K562 (cell line): Measurements from ENCODE around the gene THSD8. TPM values are rescaled to one million over a fixed set of nuclear protein-coding genes. Genes with fewer than 3 reads are reported as not detected.

Experiments
- ARNT ChIP-seq, 2 experiments: fragments of 450-650 bp; IDR thresholded peaks; 2 replicates each; pipeline ENCODE4 v1.6.1; 2016; ENCODE audit warnings: mild to moderate bottlenecking in 1 of 2
- HDAC2 ChIP-seq: fragments of 450-650 bp; IDR thresholded peaks from 2 replicates; pipeline ENCODE4 v1.6.1; 2016; ENCODE audit warnings: mild to moderate bottlenecking
- HSF4 ChIP-seq: fragments of 250-450 bp; sonication (Bioruptor Pico); IDR thresholded peaks from 2 replicates; pipeline ENCODE4 v2.1.2; 2022; ENCODE audit warnings: mild to moderate bottlenecking, moderate library complexity, borderline replicate concordance
- MAFG ChIP-seq: fragments of 450-650 bp; conservative IDR thresholded peaks from 2 replicates; pipeline ENCODE4 v1.6.1; 2016; ENCODE audit warnings: missing genetic modification characterization, missing compliant biosample characterization
- NFYB ChIP-seq: IDR thresholded peaks from 2 replicates; pipeline ENCODE4 v1.6.1; 2011; ENCODE audit warnings: mild to moderate bottlenecking, moderate library complexity; ENCODE audit not compliant: insufficient read length; ENCODE audit errors: extremely low read depth
- RUNX1 ChIP-seq: sonication (generic); IDR thresholded peaks from 2 replicates; pipeline ENCODE4 v1.6.1; 2016; ENCODE audit warnings: antibody characterized with exemption, low read depth
- ZNF507 ChIP-seq: conservative IDR thresholded peaks from 2 replicates; pipeline ENCODE4 v1.6.1; 2017; ENCODE audit warnings: missing genetic modification characterization, missing compliant biosample characterization
- ZNF766 ChIP-seq: fragments of 200-800 bp; sonication (Bioruptor generic); conservative IDR thresholded peaks from 2 replicates; pipeline ENCODE4 v1.6.1; 2016; ENCODE audit warnings: missing genetic modification characterization, missing compliant biosample characterization
- polyA plus RNA-seq, 8 experiments: library from polyadenylated mRNA; depleted of rRNA in 4 of 8; stranded (reverse) in 5 of 8; unstranded in 3 of 8; fragments of >200 nt; fragmentation: Nextera tagmentation in 2 of 8; fragmentation: Illumina TruSeq in 1 of 8; extraction: Ambion mirVana in 2 of 8; extraction: Trizol in 1 of 8; gene quantifications; 2 replicates each; pipeline versions ENCODE4 v1.2.1 to v1.2.3, GENCODE V29; 2011 to 2014; ENCODE audit warnings: inconsistent platforms in 1 of 8, missing spikeins in 1 of 8
- total RNA-seq, 7 experiments: library from RNA; depleted of rRNA in 6 of 7; stranded (reverse); fragments of >200 nt in 6 of 7; fragmentation: Illumina TruSeq in 2 of 7; extraction: Trizol in 2 of 7; gene quantifications; 2 replicates each; pipeline versions ENCODE4 v1.2.1 to v1.2.3, GENCODE V29; 2011 to 2021; ENCODE audit warnings: low replicate concordance in 1 of 7
- TF ChIP-seq, protein P1 (sequence below): sonication (generic); formaldehyde crosslinking; IDR thresholded peaks from 2 replicates; pipeline ENCODE4 v1.8.0; 2022; ENCODE audit warnings: mild to moderate bottlenecking, missing genetic modification reagents
- TF ChIP-seq, protein P2 (sequence below), 2 experiments: fragments of 450-650 bp; IDR thresholded peaks; 2 replicates each; pipeline ENCODE4 v1.6.1; 2016; ENCODE audit warnings: mild to moderate bottlenecking in 2 of 2, borderline replicate concordance in 1 of 2, low read depth in 1 of 2, moderate library complexity in 1 of 2

Gene THSD8
- total and polyA plus RNA-seq, 9 of the 15 experiments (the other 6 are each of a cell fraction or from before 2014, with no cell fraction given), result 8.4 to 42.4 (median 19.9) TPM; not detected in 2

GRCh38 chr19:12796146-12797071 lies 5.5 kb upstream of the THSD8 start (continued):
- TF ChIP-seq ARNT (IDR thresholded peaks at IDR 0.05), result 0 out of 4 replicates have a peak, but pooled peaks of 1 of the 2 experiments have one; percentile 45
- TF ChIP-seq, protein P1, sequence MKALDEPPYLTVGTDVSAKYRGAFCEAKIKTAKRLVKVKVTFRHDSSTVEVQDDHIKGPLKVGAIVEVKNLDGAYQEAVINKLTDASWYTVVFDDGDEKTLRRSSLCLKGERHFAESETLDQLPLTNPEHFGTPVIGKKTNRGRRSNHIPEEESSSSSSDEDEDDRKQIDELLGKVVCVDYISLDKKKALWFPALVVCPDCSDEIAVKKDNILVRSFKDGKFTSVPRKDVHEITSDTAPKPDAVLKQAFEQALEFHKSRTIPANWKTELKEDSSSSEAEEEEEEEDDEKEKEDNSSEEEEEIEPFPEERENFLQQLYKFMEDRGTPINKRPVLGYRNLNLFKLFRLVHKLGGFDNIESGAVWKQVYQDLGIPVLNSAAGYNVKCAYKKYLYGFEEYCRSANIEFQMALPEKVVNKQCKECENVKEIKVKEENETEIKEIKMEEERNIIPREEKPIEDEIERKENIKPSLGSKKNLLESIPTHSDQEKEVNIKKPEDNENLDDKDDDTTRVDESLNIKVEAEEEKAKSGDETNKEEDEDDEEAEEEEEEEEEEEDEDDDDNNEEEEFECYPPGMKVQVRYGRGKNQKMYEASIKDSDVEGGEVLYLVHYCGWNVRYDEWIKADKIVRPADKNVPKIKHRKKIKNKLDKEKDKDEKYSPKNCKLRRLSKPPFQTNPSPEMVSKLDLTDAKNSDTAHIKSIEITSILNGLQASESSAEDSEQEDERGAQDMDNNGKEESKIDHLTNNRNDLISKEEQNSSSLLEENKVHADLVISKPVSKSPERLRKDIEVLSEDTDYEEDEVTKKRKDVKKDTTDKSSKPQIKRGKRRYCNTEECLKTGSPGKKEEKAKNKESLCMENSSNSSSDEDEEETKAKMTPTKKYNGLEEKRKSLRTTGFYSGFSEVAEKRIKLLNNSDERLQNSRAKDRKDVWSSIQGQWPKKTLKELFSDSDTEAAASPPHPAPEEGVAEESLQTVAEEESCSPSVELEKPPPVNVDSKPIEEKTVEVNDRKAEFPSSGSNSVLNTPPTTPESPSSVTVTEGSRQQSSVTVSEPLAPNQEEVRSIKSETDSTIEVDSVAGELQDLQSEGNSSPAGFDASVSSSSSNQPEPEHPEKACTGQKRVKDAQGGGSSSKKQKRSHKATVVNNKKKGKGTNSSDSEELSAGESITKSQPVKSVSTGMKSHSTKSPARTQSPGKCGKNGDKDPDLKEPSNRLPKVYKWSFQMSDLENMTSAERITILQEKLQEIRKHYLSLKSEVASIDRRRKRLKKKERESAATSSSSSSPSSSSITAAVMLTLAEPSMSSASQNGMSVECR (CRISPR knock-in tag), result peak; percentile 78; the same call in 1 of the 2 replicates
- TF ChIP-seq HSF4 (CRISPR knock-in tag), result no peak
- no peak for TF ChIP-seq NFYB
- no peak; the same call in 1 of the 2 replicates for TF ChIP-seq ZNF766 (CRISPR knock-in tag)
- no peak for TF ChIP-seq ZNF507 (tag)
- no peak for TF ChIP-seq MAFG (tag)
- TF ChIP-seq, protein P2, sequence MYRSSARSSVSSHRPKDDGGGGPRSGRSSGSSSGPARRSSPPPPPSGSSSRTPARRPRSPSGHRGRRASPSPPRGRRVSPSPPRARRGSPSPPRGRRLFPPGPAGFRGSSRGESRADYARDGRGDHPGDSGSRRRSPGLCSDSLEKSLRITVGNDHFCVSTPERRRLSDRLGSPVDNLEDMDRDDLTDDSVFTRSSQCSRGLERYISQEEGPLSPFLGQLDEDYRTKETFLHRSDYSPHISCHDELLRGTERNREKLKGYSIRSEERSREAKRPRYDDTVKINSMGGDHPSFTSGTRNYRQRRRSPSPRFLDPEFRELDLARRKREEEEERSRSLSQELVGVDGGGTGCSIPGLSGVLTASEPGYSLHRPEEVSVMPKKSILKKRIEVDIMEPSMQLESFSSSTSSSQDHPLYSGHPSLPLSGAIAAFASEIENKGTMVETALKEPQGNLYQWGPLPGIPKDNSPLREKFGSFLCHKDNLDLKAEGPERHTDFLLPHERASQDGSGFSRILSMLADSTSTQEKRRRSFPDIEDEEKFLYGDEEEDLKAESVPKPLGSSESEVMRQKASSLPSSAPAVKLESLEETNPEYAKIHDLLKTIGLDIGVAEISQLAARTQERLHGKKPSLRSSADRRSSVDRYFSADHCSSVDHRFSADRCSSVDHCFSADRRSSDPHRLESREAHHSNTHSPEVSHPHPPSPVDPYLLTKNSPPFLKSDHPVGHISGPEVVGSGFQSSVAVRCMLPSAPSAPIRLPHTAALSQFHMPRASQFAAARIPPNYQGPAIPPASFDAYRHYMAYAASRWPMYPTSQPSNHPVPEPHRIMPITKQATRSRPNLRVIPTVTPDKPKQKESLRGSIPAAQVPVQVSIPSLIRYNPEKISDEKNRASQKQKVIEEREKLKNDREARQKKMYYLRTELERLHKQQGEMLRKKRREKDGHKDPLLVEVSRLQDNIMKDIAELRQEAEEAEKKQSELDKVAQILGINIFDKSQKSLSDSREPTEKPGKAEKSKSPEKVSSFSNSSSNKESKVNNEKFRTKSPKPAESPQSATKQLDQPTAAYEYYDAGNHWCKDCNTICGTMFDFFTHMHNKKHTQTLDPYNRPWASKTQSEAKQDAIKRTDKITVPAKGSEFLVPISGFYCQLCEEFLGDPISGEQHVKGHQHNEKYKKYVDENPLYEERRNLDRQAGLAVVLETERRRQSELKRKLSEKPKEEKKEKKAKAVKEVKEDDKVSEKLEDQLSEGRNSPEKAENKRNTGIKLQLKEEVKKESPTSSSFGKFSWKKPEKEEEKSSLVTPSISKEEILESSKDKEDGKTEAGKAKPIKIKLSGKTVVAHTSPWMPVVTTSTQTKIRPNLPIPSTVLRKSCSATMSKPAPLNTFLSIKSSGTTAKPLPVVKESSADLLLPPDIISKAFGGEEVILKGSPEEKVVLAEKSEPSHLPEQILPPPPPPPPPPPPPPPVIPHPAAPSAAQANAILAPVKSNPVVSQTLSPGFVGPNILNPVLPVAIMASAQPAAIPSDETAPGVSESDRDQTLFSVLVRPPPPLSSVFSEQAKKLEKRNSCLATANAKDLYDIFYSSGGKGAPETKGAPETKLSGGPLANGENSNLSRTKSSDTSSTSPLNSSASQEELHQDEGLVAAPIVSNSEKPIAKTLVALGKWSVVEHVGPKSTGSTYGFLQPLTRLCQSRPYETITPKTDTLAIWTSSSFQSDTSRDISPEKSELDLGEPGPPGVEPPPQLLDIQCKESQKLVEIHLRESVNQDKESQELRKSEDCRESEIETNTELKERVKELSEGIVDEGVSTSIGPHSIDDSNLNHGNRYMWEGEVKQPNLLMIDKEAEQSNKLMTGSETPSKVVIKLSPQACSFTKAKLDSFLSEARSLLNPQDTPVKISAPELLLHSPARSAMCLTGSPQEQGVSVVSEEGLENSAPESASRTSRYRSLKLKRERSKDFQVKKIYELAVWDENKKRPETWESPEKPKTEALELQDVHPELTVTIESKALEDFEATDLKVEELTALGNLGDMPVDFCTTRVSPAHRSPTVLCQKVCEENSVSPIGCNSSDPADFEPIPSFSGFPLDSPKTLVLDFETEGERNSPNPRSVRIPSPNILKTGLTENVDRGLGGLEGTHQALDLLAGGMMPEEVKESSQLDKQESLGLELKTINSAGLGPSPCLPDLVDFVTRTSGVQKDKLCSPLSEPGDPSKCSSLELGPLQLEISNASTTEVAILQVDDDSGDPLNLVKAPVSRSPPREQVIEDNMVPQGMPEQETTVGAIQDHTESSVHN (IDR thresholded peaks at IDR 0.05; ENCODE audit: borderline replicate concordance in 1 of 2, low read depth in 1 of 2), result no peak
- TF ChIP-seq RUNX1, result peak; percentile 46; the same call in 1 of the 2 replicates
- peak; percentile 64 for TF ChIP-seq HDAC2
